Endodermal cell (in vitro differentiated cells): ENCODE data around the gene CACNA2D4. TPM values are rescaled to one million over a fixed set of nuclear protein-coding genes. Genes with fewer than 3 reads are reported as not detected.

ENCODE experiments used
- DNase-seq: peaks from one replicate; pipeline ENCODE4 v3.0.0-alpha.2; 2017
- H3K27ac ChIP-seq: 2 replicates; pipeline ENCODE4 v1.5.1; 2013; ENCODE audit warnings: mild to moderate bottlenecking, low read depth, low read length, moderate library complexity
- H3K27me3 ChIP-seq: 2 replicates; pipeline ENCODE4 v1.6.1; 2013; ENCODE audit warnings: mild to moderate bottlenecking, low read length, moderate library complexity; ENCODE audit not compliant: insufficient read depth, control insufficient read depth, poor library complexity, severe bottlenecking
- H3K36me3 ChIP-seq: 2 replicates; pipeline ENCODE4 v1.7.0; 2013; ENCODE audit warnings: mild to moderate bottlenecking, low read length, moderate library complexity; ENCODE audit not compliant: control insufficient read depth, insufficient read depth
- H3K4me1 ChIP-seq: one replicate; pipeline ENCODE4 v1.7.0; 2013; ENCODE audit warnings: low read length; ENCODE audit not compliant: control insufficient read depth, insufficient read depth
- H3K4me3 ChIP-seq: 2 replicates; pipeline ENCODE4 v1.5.1; 2013; ENCODE audit warnings: mild to moderate bottlenecking, low read length, moderate library complexity
- H3K9ac ChIP-seq: 2 replicates; pipeline ENCODE4 v1.6.1; 2013; ENCODE audit warnings: mild to moderate bottlenecking, low read length, moderate library complexity; ENCODE audit not compliant: poor library complexity, severe bottlenecking; ENCODE audit errors: extremely low read depth
- H3K9me3 ChIP-seq: 2 replicates; pipeline ENCODE4 v1.6.1; 2013; ENCODE audit warnings: mild to moderate bottlenecking, low read length, moderate library complexity; ENCODE audit not compliant: control insufficient read depth
- H3K27ac Mint-ChIP-seq: 2 replicates; pipeline ENCODE4 v1.8.0; 2020; ENCODE audit warnings: mixed read lengths
- H3K27me3 Mint-ChIP-seq: 2 replicates; pipeline ENCODE4 v1.8.0; 2021; ENCODE audit warnings: mild to moderate bottlenecking, mixed read lengths; ENCODE audit not compliant: insufficient read depth
- H3K36me3 Mint-ChIP-seq: 2 replicates; pipeline ENCODE4 v1.8.0; 2020; ENCODE audit warnings: low read depth, mixed read lengths
- H3K4me1 Mint-ChIP-seq: 2 replicates; pipeline ENCODE4 v1.8.0; 2020; ENCODE audit warnings: mixed read lengths
- H3K4me3 Mint-ChIP-seq: 2 replicates; pipeline ENCODE4 v1.8.0; 2020; ENCODE audit warnings: mild to moderate bottlenecking, moderate library complexity, mixed read lengths
- H3K9me3 Mint-ChIP-seq: 2 replicates; pipeline ENCODE4 v1.8.0; 2020; ENCODE audit warnings: mild to moderate bottlenecking, mixed read lengths
- CTCF ChIP-seq: fragments of 200-600 bp; sonication (generic); conservative IDR thresholded peaks from 2 replicates; pipeline ENCODE4 v1.5.0; 2021; ENCODE audit warnings: antibody characterized with exemption, mild to moderate bottlenecking
- WGBS, 2 experiments: methylation state at CpG; one replicate each; pipeline versions ENCODE4 v1.1.5 to v1.1.7; 2013; ENCODE audit warnings: missing lambda C conversion rate in 2 of 2, mixed read lengths in 1 of 2; ENCODE audit not compliant: insufficient coverage in 1 of 2, insufficient read length in 1 of 2; 5-methylcytosine and 5-hydroxymethylcytosine counted together
- total RNA-seq, 2 donors: library from RNA; stranded (reverse); fragmentation: NEBNext Ultra II Directional in 1 of 2; extraction: Animal tissue kit (Norgen Biotek cat#: 25700) in 1 of 2; gene quantifications; 2 replicates in 1 of 2; 3 replicates in 1 of 2; pipeline ENCODE4 v1.2.1, GENCODE V29; 2021

Gene CACNA2D4
- total RNA-seq, 2 donors from 2014 or later = 4.3 to 5.7 TPM

- no peak for DNase-seq
- Histone ChIP-seq H3K4me3 (no peak overlapping the region), H3K9ac (no peak overlapping the region), H3K36me3 (no peaks in the 10 kb centered on the region), H3K4me1 (no peaks in the 10 kb centered on the region), H3K9me3 (no peaks in the 10 kb centered on the region), H3K27ac (no peak overlapping the region), H3K27me3 (peaks cover under 1% of the 10 kb centered on the region)
- H3K9me3 Mint-ChIP-seq = peaks cover 18% of the 10 kb centered on the region
- WGBS, 2 experiments = 84 to 89% methylated on average over 7 to 8 of the region's 8 CpGs
- H3K4me3 Mint-ChIP-seq = no peak overlapping the region
- peaks cover 4% of the 10 kb centered on the region for H3K4me1 Mint-ChIP-seq
- TF ChIP-seq CTCF = no peak
- no peak overlapping the region for H3K27ac Mint-ChIP-seq
- peaks cover 14% of the 10 kb centered on the region for H3K27me3 Mint-ChIP-seq
- H3K36me3 Mint-ChIP-seq = no peaks in the 10 kb centered on the region
Measured at GRCh38 chr12:1814266-1814665, 104.2 kb downstream of the CACNA2D4 start.

GRCh38 chr12:1812650-1813302 is 105.7 kb downstream of the CACNA2D4 start:
- no peaks in the 10 kb centered on the region for H3K4me1 Mint-ChIP-seq
- WGBS, 2 experiments = 90 to 92% methylated on average over 17 of the region's 17 CpGs
- no peak for TF ChIP-seq CTCF
- H3K27ac Mint-ChIP-seq = no peak overlapping the region
- no peak overlapping the region for H3K27ac ChIP-seq
- no peak for DNase-seq
- H3K27me3 Mint-ChIP-seq = peaks cover 11% of the 10 kb centered on the region
- no peak overlapping the region for H3K4me3 ChIP-seq
- H3K9ac ChIP-seq = no peak overlapping the region
- no peaks in the 10 kb centered on the region for H3K27me3 ChIP-seq
- no peaks in the 10 kb centered on the region for H3K36me3 Mint-ChIP-seq
- H3K9me3 Mint-ChIP-seq = peaks cover 14% of the 10 kb centered on the region
- no peak overlapping the region for H3K4me3 Mint-ChIP-seq
- no peaks in the 10 kb centered on the region for H3K36me3 ChIP-seq
- no peaks in the 10 kb centered on the region for H3K9me3 ChIP-seq
- no peaks in the 10 kb centered on the region for H3K4me1 ChIP-seq

- WGBS, 2 experiments = 92 to 95% methylated on average over 4 to 6 of the region's 6 CpGs
- no peak overlapping the region for H3K4me3 Mint-ChIP-seq
- H3K9ac ChIP-seq = no peak overlapping the region
- no peaks in the 10 kb centered on the region for H3K4me1 Mint-ChIP-seq
- no peak for TF ChIP-seq CTCF
- no peak for DNase-seq
- no peak overlapping the region for H3K27ac Mint-ChIP-seq
- H3K4me3 ChIP-seq = no peak overlapping the region
- H3K27me3 Mint-ChIP-seq = peaks cover 11% of the 10 kb centered on the region
- no peaks in the 10 kb centered on the region for H3K9me3 ChIP-seq
- no peak overlapping the region for H3K27ac ChIP-seq
- H3K9me3 Mint-ChIP-seq = peaks cover 7% of the 10 kb centered on the region
- no peaks in the 10 kb centered on the region for H3K4me1 ChIP-seq
- no peaks in the 10 kb centered on the region for H3K36me3 Mint-ChIP-seq
- no peaks in the 10 kb centered on the region for H3K36me3 ChIP-seq
- H3K27me3 ChIP-seq = no peaks in the 10 kb centered on the region
Measured at GRCh38 chr12:1811948-1812291, 106.5 kb downstream of the CACNA2D4 start.
